GM19099 (cell line): ENCODE measurements around the gene CCNQ.

Source experiments
- POLR2A ChIP-seq: IDR thresholded peaks from 3 replicates; pipeline ENCODE4 v1.6.1; 2011; ENCODE audit warnings: low read depth; ENCODE audit not compliant: insufficient read length; ENCODE audit errors: extremely low read depth

Gene CCNQ

DNA sequence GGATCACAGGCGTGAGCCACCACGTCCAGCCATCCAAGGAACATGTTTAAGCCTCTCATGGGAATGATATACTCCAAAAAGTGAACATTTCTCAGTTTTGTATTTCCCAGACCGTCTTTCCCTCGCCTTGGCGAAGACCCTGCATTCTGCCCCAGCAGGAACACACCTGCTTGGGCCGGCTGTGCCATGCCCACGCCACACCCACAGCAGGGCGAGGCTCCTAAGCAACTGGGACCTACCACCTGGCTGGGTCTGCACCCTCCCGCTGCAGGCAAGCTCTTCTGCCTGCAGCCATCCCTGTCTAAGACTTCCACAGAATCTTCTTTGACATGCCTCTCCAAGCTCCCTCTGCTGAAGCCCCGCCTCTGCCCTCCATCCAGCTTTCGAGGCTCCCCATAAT, 3.6 kb downstream of the CCNQ start:
- no peak for TF ChIP-seq POLR2A

DNA sequence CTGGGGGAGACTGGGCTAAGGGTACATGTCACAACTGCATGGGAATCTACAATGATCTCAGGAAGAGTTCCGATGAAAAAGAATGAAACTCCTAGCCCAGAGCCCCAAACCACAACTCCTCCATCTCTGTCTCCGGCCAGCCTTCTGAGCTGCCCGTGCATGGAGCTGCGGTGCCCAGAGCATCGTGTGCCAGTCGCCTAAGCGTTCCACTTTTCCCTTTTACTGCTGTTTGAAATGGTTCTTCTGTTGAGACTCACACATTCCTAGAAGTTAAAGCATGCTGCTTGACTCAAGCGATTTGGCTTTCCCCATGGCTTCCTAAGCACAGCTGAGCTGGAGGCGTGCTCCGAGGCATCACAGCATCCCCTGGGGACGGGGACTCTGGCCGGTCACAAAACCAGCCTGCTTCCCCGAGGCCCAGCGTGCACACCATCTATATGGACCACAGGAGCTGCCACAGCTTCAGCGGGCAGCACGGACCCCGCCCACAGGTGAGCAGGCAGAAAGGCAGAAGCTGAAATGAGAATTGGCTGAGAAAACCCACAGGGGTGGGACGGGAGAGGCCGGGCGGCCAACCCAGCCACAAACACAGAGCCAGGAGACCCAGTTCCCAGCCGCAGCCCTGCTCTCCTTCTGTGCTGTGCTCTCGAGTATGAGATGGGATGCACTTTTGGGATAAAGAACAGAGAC, 5.0 kb downstream of the CCNQ start:
- no peak for TF ChIP-seq POLR2A

DNA sequence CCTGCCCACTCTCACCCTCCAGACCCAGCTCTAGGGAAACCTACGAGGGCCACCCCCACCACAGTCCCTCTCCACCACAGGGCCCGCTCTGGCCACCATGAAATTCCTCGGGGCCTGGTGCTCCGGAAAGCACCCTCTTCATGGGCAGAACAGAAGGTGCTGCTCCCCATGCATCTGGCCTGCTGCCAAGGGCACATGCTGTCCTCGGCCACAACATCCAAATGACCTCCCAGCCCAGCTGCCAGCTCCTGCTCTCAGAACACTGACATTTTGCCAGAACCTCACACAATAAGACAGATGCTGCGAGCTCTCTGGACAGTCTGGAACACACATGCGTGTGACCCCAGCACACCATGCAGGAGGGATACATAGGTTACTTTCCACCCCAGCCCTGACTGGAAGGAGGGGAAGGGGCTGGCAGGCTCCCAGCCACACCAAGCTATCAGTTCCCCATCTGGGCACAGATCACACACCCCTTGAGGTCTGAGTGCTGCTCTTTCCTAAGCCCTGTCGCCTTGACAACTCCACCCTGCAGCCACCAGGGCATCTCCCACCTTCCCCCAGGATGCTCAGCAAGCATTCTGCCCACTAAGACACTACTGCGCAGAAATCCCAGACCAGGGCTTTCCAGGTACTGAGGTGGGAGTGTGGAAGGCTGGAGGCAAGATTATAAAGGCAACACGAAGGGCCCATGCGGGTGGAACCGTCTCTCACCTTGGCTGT, 5.8 kb downstream of the CCNQ start:
- TF ChIP-seq POLR2A, result no peak

DNA sequence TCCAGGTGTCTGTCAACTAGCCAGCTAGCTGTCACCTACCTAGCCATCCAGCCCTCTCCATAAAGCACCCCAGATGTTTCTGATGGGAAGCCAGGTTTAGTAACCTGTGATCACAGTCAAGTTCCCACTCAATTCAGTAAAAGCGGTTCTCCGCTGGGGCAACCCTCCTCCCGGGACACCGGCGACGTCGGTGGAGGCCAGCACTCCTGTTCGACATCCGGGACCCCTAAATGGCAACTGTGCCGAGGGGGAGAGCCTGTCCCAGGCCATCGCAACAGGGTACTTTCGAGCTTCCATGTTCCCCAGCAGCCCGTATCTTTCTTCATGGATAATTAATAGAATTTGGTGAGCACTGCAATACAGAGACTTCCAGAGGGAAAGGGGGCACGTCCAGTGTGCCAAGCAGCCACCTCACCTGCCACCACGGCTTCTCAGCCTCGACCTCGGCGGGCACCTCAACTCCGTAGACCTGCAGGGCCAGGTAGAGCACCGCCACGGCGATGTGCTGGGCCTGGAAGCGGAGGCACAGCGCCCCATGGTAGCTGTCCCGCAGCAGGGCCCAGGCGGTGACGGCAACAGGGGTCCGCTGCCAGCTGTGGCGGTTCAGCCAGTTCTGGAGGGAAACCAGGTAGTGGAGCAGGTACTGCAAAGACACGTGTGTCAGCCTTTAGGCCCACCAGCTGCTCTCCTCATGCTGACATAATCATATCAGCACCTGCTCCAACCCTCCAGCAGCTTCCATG, 6.7 kb downstream of the CCNQ start:
- TF ChIP-seq POLR2A, result no peak

DNA sequence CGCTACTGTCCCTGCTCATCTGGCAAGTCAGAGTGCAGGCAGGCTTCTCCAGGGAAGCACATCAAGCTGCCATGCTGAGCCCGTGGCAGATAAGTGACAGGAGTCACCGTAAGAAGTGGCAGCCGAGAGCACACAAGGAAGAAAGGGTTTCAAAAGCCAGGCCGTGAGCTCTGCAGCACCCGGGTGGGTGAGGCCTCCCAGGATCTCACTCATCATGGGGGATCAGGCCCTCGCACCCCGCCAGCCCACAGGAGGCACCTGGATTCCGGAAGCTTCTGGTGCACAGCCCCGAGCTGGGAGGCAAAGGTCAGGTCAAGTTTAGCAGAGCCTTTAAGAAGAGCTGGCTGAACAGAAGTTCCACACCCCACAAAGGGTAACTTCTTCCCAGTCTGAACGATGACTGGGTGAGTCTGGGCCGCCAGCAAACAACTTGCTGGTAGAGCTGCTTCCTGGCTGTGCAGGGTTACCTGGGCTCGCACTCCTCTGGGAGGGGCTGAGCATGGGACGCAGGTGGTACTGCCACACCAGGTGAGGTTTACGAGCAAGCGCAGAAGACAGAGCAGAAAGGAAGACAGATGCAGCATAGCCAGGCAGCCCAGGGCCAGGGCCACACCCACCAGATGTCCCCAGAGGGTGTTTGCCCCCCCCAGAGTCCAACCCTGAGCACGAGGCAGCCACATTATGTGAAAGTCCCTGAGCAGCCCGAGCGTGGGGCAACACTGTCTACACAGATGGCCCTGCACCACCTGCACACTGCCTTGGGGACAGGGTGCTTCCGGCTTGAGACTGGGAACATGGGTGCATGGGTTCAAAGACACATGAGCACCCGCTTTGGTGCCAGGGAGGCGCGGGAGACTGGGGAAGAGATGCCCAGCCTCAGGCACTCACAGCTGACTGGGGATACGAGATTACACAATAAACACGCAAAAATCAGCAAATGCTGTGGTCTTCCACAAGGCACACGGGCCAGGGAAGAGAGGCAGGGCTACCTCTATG, 7.7 kb downstream of the CCNQ start:
- no peak for TF ChIP-seq POLR2A

DNA sequence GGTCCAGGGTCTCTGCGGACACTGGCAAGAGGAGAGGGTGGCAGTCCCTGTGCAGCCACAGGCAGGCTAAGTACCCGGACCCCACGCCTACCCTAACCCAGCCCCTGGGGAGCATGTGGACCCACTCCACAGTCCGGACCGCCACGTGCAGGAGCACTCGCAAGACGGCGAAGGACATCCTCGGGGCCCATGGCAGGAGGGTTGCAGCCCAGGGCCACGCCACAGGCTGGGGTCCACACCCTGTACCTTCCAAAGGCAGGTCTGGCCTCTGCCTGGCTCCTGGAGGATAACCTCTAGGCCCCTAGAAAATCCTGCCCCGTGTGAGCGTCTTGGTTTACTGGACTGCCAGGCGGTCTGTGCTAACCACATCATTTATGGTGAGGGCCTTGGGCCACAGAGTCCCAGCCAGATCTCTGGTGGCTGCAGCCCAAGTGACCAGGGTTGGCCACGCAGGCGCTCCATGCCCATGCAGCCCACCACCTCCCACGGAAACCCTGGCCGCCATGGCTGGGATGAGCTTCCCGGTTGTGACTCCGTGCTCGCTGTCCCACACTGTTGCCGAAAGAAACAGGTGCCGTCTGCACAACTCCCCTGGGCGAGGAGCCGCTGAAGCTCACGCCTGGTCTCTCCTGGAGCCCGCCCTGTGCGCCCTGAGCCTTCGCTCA, 10.0 kb downstream of the CCNQ start:
- TF ChIP-seq POLR2A, result no peak

DNA sequence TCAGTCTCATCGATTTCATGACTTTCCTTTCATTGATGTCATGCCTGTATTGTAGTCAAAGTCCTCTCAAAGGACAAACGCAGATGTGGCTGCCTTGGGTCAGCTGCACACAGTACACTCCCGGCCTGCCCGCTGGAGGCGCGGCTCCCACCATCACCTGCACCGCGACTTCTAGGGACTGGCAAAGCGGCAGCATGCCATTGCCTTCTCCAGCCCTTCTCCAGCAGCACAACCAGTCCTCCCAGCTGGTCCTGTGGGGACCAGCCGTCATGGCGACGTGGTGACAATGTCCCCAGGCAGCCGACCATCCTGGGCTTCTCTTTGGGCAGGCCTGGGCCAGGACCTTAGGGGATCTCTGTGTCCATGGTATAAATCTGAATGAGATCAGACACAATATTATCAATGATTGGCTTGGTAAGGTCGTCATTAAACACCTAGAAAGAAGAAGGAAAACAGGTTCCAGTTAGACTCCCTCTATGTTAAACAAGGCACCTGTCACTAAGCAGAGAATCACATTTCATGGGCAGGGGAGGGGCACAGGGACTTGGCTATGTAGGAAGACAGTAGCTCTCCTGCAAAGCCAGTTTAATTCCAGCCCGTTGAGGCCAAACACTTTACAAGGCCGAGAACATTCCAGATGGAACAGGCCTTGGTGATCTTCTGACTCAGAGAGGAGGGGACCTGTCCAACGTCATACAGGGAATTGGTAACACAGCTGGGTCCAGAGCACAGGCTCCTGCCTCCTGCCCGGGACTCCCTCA, 10.7 kb downstream of the CCNQ start:
- TF ChIP-seq POLR2A, result no peak

DNA sequence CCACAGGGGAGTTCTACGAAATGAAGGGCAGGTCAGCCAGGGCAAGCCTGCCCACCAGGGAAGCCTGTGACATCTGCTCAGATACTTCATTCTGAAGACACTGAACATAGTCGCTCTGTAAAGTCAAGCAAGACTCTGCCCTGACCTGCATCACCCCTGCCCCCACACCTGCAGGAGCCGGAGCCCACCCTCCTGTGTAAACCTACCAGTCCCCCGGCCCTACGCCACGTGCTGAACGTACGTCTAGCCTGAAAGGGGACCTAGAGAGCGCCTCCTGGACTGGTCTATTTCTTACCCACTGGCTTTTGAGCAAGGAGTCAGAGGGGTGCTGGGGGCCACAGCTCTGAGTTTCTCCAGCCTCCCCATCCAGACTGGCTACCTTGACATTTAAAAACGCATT, 11.6 kb downstream of the CCNQ start:
- no peak for TF ChIP-seq POLR2A

DNA sequence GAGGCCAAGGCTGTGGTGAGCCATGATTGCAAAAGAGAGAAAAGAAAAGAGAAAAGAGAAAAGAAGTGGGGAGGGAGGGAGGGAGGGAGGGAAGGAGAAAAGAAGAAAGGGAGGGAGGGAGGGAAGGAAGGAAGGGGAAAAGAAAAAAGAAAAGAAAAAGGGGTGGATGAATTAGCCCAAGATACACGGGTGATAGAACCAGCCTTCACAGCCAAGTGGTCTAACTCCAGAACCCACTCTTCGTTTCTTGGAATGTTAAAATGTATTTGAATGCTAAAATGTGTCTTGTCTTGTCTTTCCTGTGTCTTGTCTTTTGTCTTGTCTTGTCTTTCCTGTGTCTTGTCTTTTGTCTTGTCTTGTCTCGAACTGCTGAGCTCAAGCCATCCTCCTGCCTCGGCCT, 13.1 kb downstream of the CCNQ start:
- TF ChIP-seq POLR2A, result no peak

DNA sequence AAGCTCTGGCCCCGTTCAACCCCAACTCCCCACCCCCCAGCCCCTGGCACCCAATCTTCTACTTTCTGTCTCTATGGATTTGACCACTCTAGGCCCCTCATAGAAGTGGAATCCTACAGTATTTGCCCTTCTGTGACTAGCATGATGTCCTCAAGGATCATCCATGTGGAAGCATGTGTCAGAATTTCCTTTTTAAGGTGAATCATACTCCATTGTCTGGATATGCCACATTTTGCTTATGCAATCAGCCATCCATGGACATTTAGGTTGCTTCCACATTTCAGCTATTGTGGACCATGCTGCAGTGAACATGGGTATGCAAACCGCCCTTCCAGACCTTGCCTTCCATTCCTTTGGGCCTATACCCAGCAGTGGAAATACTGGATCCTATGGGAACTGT, 15.5 kb downstream of the CCNQ start:
- TF ChIP-seq POLR2A, result no peak

DNA sequence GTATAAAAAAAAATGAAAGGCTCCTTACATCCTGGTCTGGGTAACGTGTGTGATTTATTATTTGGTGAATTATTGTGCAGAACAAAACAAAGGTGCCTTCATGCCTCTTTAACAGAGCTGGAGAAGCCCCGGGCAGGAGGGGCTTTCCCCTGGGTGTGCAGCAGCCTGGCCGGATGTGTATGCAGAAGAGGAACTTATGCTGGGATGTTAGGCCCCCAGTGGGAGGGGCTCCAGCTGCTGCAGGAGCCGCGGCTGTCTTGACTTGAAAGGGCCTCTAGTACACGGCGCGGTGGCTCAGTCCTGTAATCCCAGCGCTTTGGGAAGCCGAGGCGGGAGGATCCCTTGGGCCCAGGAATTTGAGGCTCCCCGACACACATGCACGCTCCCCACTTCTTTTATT, 16.0 kb downstream of the CCNQ start:
- no peak for TF ChIP-seq POLR2A

DNA sequence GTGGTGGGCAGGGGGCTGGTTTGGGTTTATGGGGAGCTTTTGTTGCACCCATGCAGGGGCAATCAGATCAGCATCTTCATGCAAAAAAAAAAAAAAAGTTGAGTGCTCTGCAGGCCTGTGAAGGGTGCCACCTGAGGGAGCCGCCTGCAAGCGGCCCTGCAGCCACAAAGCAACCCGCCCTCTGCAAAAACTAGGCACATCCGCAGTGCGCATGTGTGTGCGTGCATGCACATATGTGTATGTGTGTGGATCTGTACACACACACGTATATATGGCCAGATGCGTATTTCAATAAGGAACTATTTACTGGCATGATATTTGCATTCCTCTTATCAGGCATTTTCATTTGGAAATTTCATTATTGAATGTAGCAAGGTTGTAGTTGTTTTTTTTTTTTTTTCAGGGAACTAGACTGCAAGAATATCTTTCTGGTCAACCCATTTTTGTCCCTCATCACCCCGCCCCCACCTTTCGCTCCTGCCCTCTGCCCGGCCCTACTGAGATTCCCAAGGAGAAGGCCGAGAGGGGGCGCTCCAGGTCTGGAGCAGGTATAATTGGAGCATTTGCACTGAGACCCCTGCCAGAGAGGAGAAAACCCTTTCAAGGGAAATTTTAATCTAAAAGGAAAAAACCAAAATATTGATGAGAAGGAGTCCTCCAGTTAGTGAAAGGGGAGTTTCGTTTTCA, 18.1 kb downstream of the CCNQ start:
- TF ChIP-seq POLR2A, result no peak

DNA sequence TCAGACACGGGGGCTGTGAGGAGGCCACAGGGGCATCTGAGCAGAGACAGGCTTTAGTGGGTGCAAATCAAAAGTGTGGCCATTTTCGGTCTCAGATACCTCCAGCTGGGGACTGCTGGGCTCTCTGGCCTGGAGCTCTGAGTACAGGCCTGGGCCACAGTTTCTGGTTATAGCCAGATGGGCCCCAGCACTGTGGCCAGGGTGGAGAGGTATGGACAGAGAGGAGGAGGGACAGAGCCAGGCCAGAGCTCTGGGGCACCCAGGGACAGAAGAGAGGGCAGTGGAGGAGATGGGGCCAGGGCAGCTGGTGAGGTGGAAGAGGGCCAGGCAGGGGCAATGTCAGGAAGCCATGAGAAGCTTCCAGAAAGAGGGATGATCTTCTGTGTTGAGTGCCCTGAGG, 20.1 kb downstream of the CCNQ start:
- no peak for TF ChIP-seq POLR2A
